B cell (primary cell): Measurements from ENCODE around the gene CLEC4D. TPM values are rescaled to one million over a fixed set of nuclear protein-coding genes. Genes with fewer than 3 reads are reported as not detected.

Experiments
- ATAC-seq: fragments of 200-7000 bp; cut with Tn5 transposase; one replicate; pipeline ENCODE4 v1.10.0; 2021; ENCODE audit warnings: low read depth, mild to moderate bottlenecking, moderate number of reproducible peaks, moderate library complexity
- CTCF ChIA-PET: fragments of 350-600 bp; sonication (Branson Sonifier 250); formaldehyde crosslinking; loops from one replicate; lab custom pipeline; 2021; ENCODE audit warnings: antibody characterized with exemption, inconsistent platforms; lab: Charles Lee
- POLR2A ChIA-PET: fragments of 350-600 bp; sonication (Branson Sonifier 250); formaldehyde crosslinking; loops from one replicate; lab custom pipeline; 2021; ENCODE audit warnings: antibody characterized with exemption; lab: Charles Lee
- DNase-seq: peaks from one replicate; pipeline ENCODE4 v3.0.0; 2013
- H2AFZ ChIP-seq: 2 replicates; pipeline ENCODE4 v1.6.1; 2012; ENCODE audit warnings: mild to moderate bottlenecking, low read depth, low read length; ENCODE audit not compliant: insufficient read depth, poor library complexity, severe bottlenecking
- H3K27ac ChIP-seq, 2 donors: 1 replicate in 1 of 2; 2 replicates in 1 of 2; pipeline ENCODE4 v1.5.1; 2012 to 2013; ENCODE audit warnings: low read length in 2 of 2, mild to moderate bottlenecking in 2 of 2, moderate library complexity in 1 of 2
- H3K27me3 ChIP-seq, 4 experiments: fragments of 200-600 bp in 1 of 4; sonication (generic) in 1 of 4; replicated peaks in 1 of 4; 1 replicate in 2 of 4; 2 replicates in 2 of 4; pipeline versions ENCODE4 v1.6.1 to v1.7.0; 2013 to 2016; ENCODE audit warnings: low read length in 3 of 4, mild to moderate bottlenecking in 2 of 4, mixed read lengths in 1 of 4, moderate library complexity in 1 of 4; ENCODE audit not compliant: insufficient read depth in 4 of 4, control insufficient read depth in 3 of 4; ENCODE audit errors: control extremely low read depth in 1 of 4
- H3K36me3 ChIP-seq, 2 experiments: replicated peaks in 1 of 2; 1 replicate in 1 of 2; 2 replicates in 1 of 2; pipeline versions ENCODE4 v1.6.1 to v1.7.1; 2013; ENCODE audit warnings: low read length in 1 of 2; ENCODE audit not compliant: insufficient read depth in 2 of 2, control insufficient read depth in 1 of 2; ENCODE audit errors: control extremely low read depth in 1 of 2, extremely low read depth in 1 of 2
- H3K4me1 ChIP-seq, 2 donors: fragments of 200-600 bp in 1 of 2; sonication (generic) in 1 of 2; 1 replicate in 1 of 2; 2 replicates in 1 of 2; pipeline versions ENCODE4 v1.5.1 to v1.6.1; 2013 to 2017; ENCODE audit warnings: low read length in 2 of 2; ENCODE audit not compliant: control insufficient read depth in 2 of 2, insufficient read depth in 2 of 2
- H3K4me2 ChIP-seq: replicated peaks from 2 replicates; pipeline ENCODE3; 2012; ENCODE audit warnings: mild to moderate bottlenecking, low read depth, low read length; ENCODE audit not compliant: poor library complexity, severe bottlenecking
- H3K4me3 ChIP-seq, 5 experiments: fragments of 200-600 bp in 1 of 5; sonication (generic) in 1 of 5; 1 replicate in 3 of 5; 2 replicates in 2 of 5; pipeline versions ENCODE4 v1.5.1 to v1.7.0; 2011 to 2016; ENCODE audit warnings: low read length in 4 of 5, mild to moderate bottlenecking in 4 of 5, low read depth in 2 of 5, control low read depth in 1 of 5, moderate library complexity in 1 of 5; ENCODE audit not compliant: insufficient read depth in 1 of 5; ENCODE audit errors: control extremely low read depth in 1 of 5, extremely low read depth in 1 of 5
- H3K79me2 ChIP-seq: fragments of 200-600 bp; sonication (generic); one replicate; pipeline ENCODE4 v1.6.0; 2016; ENCODE audit warnings: low read length; ENCODE audit not compliant: control insufficient read depth, insufficient read depth
- H3K9ac ChIP-seq: fragments of 200-600 bp; sonication (generic); 2 replicates; pipeline ENCODE4 v1.6.1; 2017; ENCODE audit warnings: mild to moderate bottlenecking, low read length, moderate library complexity
- H3K9me3 ChIP-seq, 3 donors: one replicate each; pipeline versions ENCODE4 v1.6.1 to v1.7.1; 2013; ENCODE audit warnings: low read length in 2 of 3; ENCODE audit not compliant: control insufficient read depth in 2 of 3, insufficient read depth in 1 of 3; ENCODE audit errors: control extremely low read depth in 1 of 3
- H4K20me1 ChIP-seq: 2 replicates; pipeline ENCODE4 v1.6.0; 2012; ENCODE audit warnings: mild to moderate bottlenecking, low read length; ENCODE audit not compliant: insufficient read depth, control insufficient read depth, poor library complexity, severe bottlenecking
- H3K27ac Mint-ChIP-seq: one replicate; pipeline ENCODE4 v1.8.0; 2021; ENCODE audit warnings: mixed read lengths
- H3K27me3 Mint-ChIP-seq: one replicate; pipeline ENCODE4 v1.8.0; 2021; ENCODE audit warnings: mixed read lengths
- H3K4me1 Mint-ChIP-seq: one replicate; pipeline ENCODE4 v1.8.0; 2021; ENCODE audit warnings: mixed read lengths
- H3K4me3 Mint-ChIP-seq: one replicate; pipeline ENCODE4 v1.8.0; 2021; ENCODE audit warnings: mixed read lengths
- H3K9me3 Mint-ChIP-seq: one replicate; pipeline ENCODE4 v1.8.0; 2022; ENCODE audit warnings: mixed read lengths; ENCODE audit not compliant: insufficient read depth
- EZH2 ChIP-seq: IDR thresholded peaks from 2 replicates; pipeline ENCODE4 v1.6.1; 2012; ENCODE audit warnings: borderline replicate concordance, low read depth, mild to moderate bottlenecking, moderate library complexity, low read length; ENCODE audit not compliant: insufficient read depth, poor library complexity, severe bottlenecking
- WGBS: methylation state at CpG from one replicate; pipeline ENCODE4 v1.1.5; 2013; ENCODE audit warnings: missing lambda C conversion rate; ENCODE audit not compliant: insufficient coverage; 5-methylcytosine and 5-hydroxymethylcytosine counted together
- intact Hi-C: fragments of 100-400 bp; cut with micrococcal nuclease; formaldehyde crosslinking; loops from one replicate; pipeline ENCODE4 v1.10.0; 2022
- polyA plus RNA-seq: library from polyadenylated mRNA; depleted of rRNA; stranded (reverse); fragments of >200 nt; gene quantifications from 2 replicates; pipeline ENCODE4 v1.2.3, GENCODE V29; 2012
- total RNA-seq, 2 donors: library from RNA; stranded (reverse); fragments of 120-200 nt in 1 of 2; gene quantifications; 1 replicate in 1 of 2; 2 replicates in 1 of 2; pipeline versions ENCODE4 v1.2.3 to v1.2.4, GENCODE V29; 2013 to 2022
- TF ChIP-seq, protein P1 (sequence below): fragments of 200-600 bp; IDR thresholded peaks from one replicate; pipeline ENCODE4 v1.8.0; 2022; ENCODE audit warnings: antibody characterized with exemption, mild to moderate bottlenecking

CLEC4D gene
- total and polyA plus RNA-seq, 2 donors (not counting 1 experiment from before 2014, with no cell fraction given), result not detected

DNA sequence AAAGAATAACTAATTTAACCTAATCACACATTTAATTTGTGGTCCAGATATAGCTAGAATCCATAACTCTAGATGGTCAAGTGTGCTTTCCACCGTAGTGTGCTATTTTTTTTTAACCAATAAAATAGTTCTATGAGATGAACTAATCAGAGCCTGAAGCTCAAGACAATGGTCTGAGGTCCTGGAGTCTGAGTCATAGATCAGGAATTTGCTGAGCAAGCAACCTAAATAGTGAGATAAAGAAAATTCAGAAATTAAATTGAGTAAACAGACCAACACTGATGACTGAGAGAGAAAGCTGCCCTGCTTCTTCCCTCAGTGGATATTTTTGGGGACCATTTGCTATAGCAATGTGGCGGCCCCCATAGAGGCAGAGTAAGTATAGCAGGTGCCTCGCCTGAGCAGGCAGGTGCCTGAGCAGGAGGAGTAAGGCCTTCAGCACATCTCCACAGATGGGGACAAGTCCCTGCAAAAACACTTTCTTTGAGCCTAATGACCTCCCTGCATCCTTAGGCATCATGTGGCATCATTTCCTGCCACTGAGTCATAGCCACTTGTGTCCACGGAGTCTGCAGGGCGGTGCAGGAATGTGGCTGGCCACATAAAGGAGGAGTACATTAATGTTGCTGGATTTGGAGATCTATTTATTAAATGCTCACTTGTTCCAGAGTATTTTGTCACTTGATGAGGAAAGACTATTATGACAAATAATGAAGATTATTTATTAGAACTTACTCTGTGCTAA is 41.3 kb downstream of the CLEC4D start:
- H3K9me3 ChIP-seq, result no peaks in the 10 kb centered on the region
- H3K27ac Mint-ChIP-seq, result no peak overlapping the region
- DNase-seq (no peak), ATAC-seq (no peak)
- intact Hi-C loops, result no loop called here
- no peaks in the 10 kb centered on the region for H3K36me3 ChIP-seq
- H2AFZ ChIP-seq, result no peak overlapping the region
- no peaks in the 10 kb centered on the region for H3K4me1 Mint-ChIP-seq
- H3K27me3 Mint-ChIP-seq, result no peaks in the 10 kb centered on the region
- no peak overlapping the region for H3K4me3 Mint-ChIP-seq
- H3K27ac ChIP-seq, result no peak overlapping the region
- H3K4me1 ChIP-seq, result no peaks in the 10 kb centered on the region
- no peak overlapping the region for H3K9ac ChIP-seq
- no peaks in the 10 kb centered on the region for H3K9me3 Mint-ChIP-seq
- 83% methylated on average over 1 of the region's 5 CpGs for WGBS
- ChIA-PET CTCF (interaction anchor here (5.6 kb wide), 1 partner anchor 10 kb away, joined by 28 read pairs; no protein-coding TSS in a partner anchor), POLR2A (no interaction called here)
- H4K20me1 ChIP-seq, result no peaks in the 10 kb centered on the region
- TF ChIP-seq, protein P1, sequence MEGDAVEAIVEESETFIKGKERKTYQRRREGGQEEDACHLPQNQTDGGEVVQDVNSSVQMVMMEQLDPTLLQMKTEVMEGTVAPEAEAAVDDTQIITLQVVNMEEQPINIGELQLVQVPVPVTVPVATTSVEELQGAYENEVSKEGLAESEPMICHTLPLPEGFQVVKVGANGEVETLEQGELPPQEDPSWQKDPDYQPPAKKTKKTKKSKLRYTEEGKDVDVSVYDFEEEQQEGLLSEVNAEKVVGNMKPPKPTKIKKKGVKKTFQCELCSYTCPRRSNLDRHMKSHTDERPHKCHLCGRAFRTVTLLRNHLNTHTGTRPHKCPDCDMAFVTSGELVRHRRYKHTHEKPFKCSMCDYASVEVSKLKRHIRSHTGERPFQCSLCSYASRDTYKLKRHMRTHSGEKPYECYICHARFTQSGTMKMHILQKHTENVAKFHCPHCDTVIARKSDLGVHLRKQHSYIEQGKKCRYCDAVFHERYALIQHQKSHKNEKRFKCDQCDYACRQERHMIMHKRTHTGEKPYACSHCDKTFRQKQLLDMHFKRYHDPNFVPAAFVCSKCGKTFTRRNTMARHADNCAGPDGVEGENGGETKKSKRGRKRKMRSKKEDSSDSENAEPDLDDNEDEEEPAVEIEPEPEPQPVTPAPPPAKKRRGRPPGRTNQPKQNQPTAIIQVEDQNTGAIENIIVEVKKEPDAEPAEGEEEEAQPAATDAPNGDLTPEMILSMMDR, result no peak
- no peak for TF ChIP-seq EZH2
- H3K27me3 ChIP-seq, result no peaks in the 10 kb centered on the region
- no peaks in the 10 kb centered on the region for H3K79me2 ChIP-seq
- no peak overlapping the region for H3K4me3 ChIP-seq
- no peak overlapping the region for H3K4me2 ChIP-seq

- Histone ChIP-seq H3K36me3 (no peaks in the 10 kb centered on the region), H4K20me1 (no peaks in the 10 kb centered on the region), H3K9ac (no peak overlapping the region), H3K79me2 (no peaks in the 10 kb centered on the region), H3K4me3 (no peak overlapping the region), H3K9me3 (no peaks in the 10 kb centered on the region), H3K27me3 (no peaks in the 10 kb centered on the region), H2AFZ (no peak overlapping the region), H3K4me1 (no peaks in the 10 kb centered on the region), H3K27ac (no peak overlapping the region), H3K4me2 (no peak overlapping the region)
- intact Hi-C loops, result no loop called here
- Mint-ChIP-seq H3K4me1 (no peaks in the 10 kb centered on the region), H3K27me3 (peaks cover 12% of the 10 kb centered on the region), H3K4me3 (no peak overlapping the region), H3K27ac (no peak overlapping the region), H3K9me3 (no peaks in the 10 kb centered on the region)
- no peak for TF ChIP-seq EZH2
- TF ChIP-seq, protein P1, result no peak
- DNase-seq (no peak), ATAC-seq (no peak)
- 80% methylated on average over 1 of the region's 2 CpGs for WGBS
- POLR2A ChIA-PET, result no interaction called here
- CTCF ChIA-PET, result interaction anchor here (0.9 to 5.6 kb wide), 2 partner anchors 12 to 304 kb away, joined by 3 to 28 read pairs; no protein-coding TSS in a partner anchor
Observed at GRCh38 chr12:8556531-8557097, 43.3 kb downstream of the CLEC4D start.
